HepG2 (cell line): ENCODE results near the gene FAM32A. TPM values are rescaled to one million over a fixed set of nuclear protein-coding genes. Genes with fewer than 3 reads are reported as not detected.

Source experiments
- ATAC-seq: fragments of 200-7000 bp; cut with Tn5 transposase; 3 replicates; pipeline ENCODE4 v1.9.1; 2020; ENCODE audit warnings: mild to moderate bottlenecking, moderate library complexity
- BruUV-seq: library from RNA; stranded (reverse); fragments of 400-500 nt; replicated peaks from 2 replicates; lab custom pipeline; 2021; lab: Mats Ljungman, UMichigan
- CTCF ChIA-PET: fragments of 300-600 bp; formaldehyde crosslinking; extraction: SDS; loops from one replicate; lab custom pipeline; 2021; ENCODE audit warnings: low total read pairs, inconsistent platforms, low intra/inter-chr PET ratio; lab: Yijun Ruan, JAX
- POLR2A ChIA-PET: fragments of 350-600 bp; sonication (Branson Sonifier 250); formaldehyde crosslinking; loops from one replicate; lab custom pipeline; 2020; ENCODE audit warnings: antibody characterized with exemption, inconsistent platforms; lab: Yijun Ruan, JAX
- DNase-seq: peaks from one replicate; pipeline ENCODE4 v3.0.0-alpha.2; 2015; ENCODE audit warnings: low spot score
- FAIRE-seq: peaks from 3 replicates; lab custom pipeline; 2011; peaks lifted over from hg19 to GRCh38; lab: Jason Lieb, UNC
- H2AFZ ChIP-seq: one replicate; pipeline ENCODE4 v1.6.1; 2011; ENCODE audit warnings: low read length, inconsistent platforms
- H3K27ac ChIP-seq: fragments of 300-600 bp; 3 replicates; pipeline ENCODE4 v1.8.0; 2011; ENCODE audit warnings: mixed run types, mild to moderate bottlenecking, mixed read lengths, low read length, inconsistent platforms; ENCODE audit not compliant: insufficient read depth; ENCODE audit errors: extremely low read length
- H3K27me3 ChIP-seq, 2 experiments: fragments of 200-600 bp in 1 of 2; 2 replicates in 1 of 2; 3 replicates in 1 of 2; pipeline versions ENCODE4 v1.6.0 to v1.8.0; 2011; ENCODE audit warnings: low read length in 2 of 2, mild to moderate bottlenecking in 2 of 2, moderate library complexity in 2 of 2, inconsistent platforms in 1 of 2; ENCODE audit not compliant: insufficient read depth in 2 of 2, control insufficient read depth in 1 of 2
- H3K36me3 ChIP-seq, 2 experiments: fragments of 200-600 bp in 1 of 2; replicated peaks in 1 of 2; 2 replicates in 1 of 2; 3 replicates in 1 of 2; pipeline versions ENCODE4 v1.5.1 to v1.8.0; 2011; ENCODE audit warnings: low read length in 2 of 2, inconsistent platforms in 1 of 2; ENCODE audit not compliant: insufficient read depth in 2 of 2, control insufficient read depth in 1 of 2
- H3K4me1 ChIP-seq: 2 replicates; pipeline ENCODE4 v1.5.1; 2012; ENCODE audit warnings: low read length, inconsistent platforms; ENCODE audit not compliant: insufficient read depth
- H3K4me2 ChIP-seq: 2 replicates; pipeline ENCODE4 v1.6.0; 2011; ENCODE audit warnings: low read depth, low read length, inconsistent platforms
- H3K4me3 ChIP-seq, 3 experiments: fragments of 200-600 bp in 1 of 3; sonication (generic), shearing (Covaris generic) in 1 of 3; replicated peaks in 1 of 3; 2 replicates each; pipeline ENCODE4 v1.5.1; 2011 to 2016; ENCODE audit warnings: low read length in 3 of 3, inconsistent platforms in 2 of 3, low read depth in 2 of 3, mild to moderate bottlenecking in 2 of 3, control low read depth in 1 of 3, mixed read lengths in 1 of 3; ENCODE audit not compliant: insufficient read depth in 1 of 3
- H3K79me2 ChIP-seq: one replicate; pipeline ENCODE4 v1.6.1; 2011; ENCODE audit warnings: low read length, inconsistent platforms; ENCODE audit not compliant: insufficient read depth
- H3K9ac ChIP-seq: 2 replicates; pipeline ENCODE4 v1.6.0; 2011; ENCODE audit warnings: mild to moderate bottlenecking, low read depth, low read length, inconsistent platforms; ENCODE audit not compliant: insufficient read depth
- H3K9me3 ChIP-seq: 2 replicates; pipeline ENCODE4 v1.5.1; 2012; ENCODE audit warnings: mild to moderate bottlenecking, low read length
- H4K20me1 ChIP-seq: 2 replicates; pipeline ENCODE4 v1.6.0; 2011; ENCODE audit warnings: inconsistent platforms, mild to moderate bottlenecking, low read length, moderate library complexity; ENCODE audit not compliant: insufficient read depth
- DR1 ChIP-seq: sonication (generic); formaldehyde crosslinking; IDR thresholded peaks from 2 replicates; pipeline ENCODE4 v1.8.0; 2021; ENCODE audit warnings: mild to moderate bottlenecking, missing genetic modification reagents, inconsistent platforms
- GFI1 ChIP-seq: sonication (generic); formaldehyde crosslinking; IDR thresholded peaks from 2 replicates; pipeline ENCODE4 v1.5.0; 2020; ENCODE audit warnings: missing genetic modification reagents, mild to moderate bottlenecking, borderline replicate concordance
- KLF12 ChIP-seq: sonication (generic); formaldehyde crosslinking; IDR thresholded peaks from 2 replicates; pipeline ENCODE4 v1.4.0; 2020; ENCODE audit warnings: missing genetic modification reagents, borderline replicate concordance
- TRIM24 ChIP-seq: sonication (generic); formaldehyde crosslinking; IDR thresholded peaks from 2 replicates; pipeline ENCODE4 v1.8.0; 2022; ENCODE audit warnings: mild to moderate bottlenecking, missing genetic modification reagents
- ZFP82 ChIP-seq: sonication (generic); formaldehyde crosslinking; IDR thresholded peaks from 2 replicates; pipeline ENCODE4 v1.5.1; 2020; ENCODE audit warnings: mild to moderate bottlenecking, missing genetic modification reagents, borderline replicate concordance
- ZNF121 ChIP-seq: sonication (generic); formaldehyde crosslinking; IDR thresholded peaks from 2 replicates; pipeline ENCODE4 v1.5.0; 2020; ENCODE audit warnings: mild to moderate bottlenecking, missing genetic modification reagents
- ZNF350 ChIP-seq: sonication (generic); formaldehyde crosslinking; IDR thresholded peaks from 2 replicates; pipeline ENCODE4 v1.4.0; 2020; ENCODE audit warnings: mild to moderate bottlenecking, low read depth, missing genetic modification reagents, borderline replicate concordance
- ZNF430 ChIP-seq: sonication (generic); formaldehyde crosslinking; IDR thresholded peaks from 2 replicates; pipeline ENCODE4 v1.9.0; 2021; ENCODE audit warnings: mild to moderate bottlenecking, missing genetic modification reagents
- ZNF772 ChIP-seq: sonication (generic); formaldehyde crosslinking; IDR thresholded peaks from 2 replicates; pipeline ENCODE4 v1.5.0; 2020; ENCODE audit warnings: mild to moderate bottlenecking, missing genetic modification reagents
- ZSCAN29 ChIP-seq: sonication (generic); formaldehyde crosslinking; conservative IDR thresholded peaks from 2 replicates; pipeline ENCODE4 v1.4.0; 2020; ENCODE audit warnings: mild to moderate bottlenecking, missing genetic modification reagents
- WGBS: methylation state at CpG from one replicate; pipeline ENCODE4 v1.1.6; 2017; ENCODE audit warnings: low lambda C conversion rate; 5-methylcytosine and 5-hydroxymethylcytosine counted together
- in situ Hi-C: cut with HindIII; loops from 2 replicates; pipeline ENCODE4 v1.10.0; 2017; ENCODE audit warnings: low pct_unique_long_range_greater_than_20kb; ENCODE audit not compliant: extremely low pct_ligation_motif_present
- intact Hi-C: fragments of 100-400 bp; cut with micrococcal nuclease; formaldehyde crosslinking; loops from one replicate; pipeline ENCODE4 v1.10.0; 2022; ENCODE audit not compliant: unreplicated experiment
- polyA plus RNA-seq, 8 experiments: library from polyadenylated mRNA; depleted of rRNA in 3 of 8; stranded (reverse) in 7 of 8; unstranded in 1 of 8; fragments of >200 nt; fragmentation: Illumina TruSeq in 4 of 8; extraction: Trizol in 4 of 8; gene quantifications; 2 replicates each; pipeline versions ENCODE4 v1.2.1 to v1.2.3, GENCODE V29; 2011 to 2016; ENCODE audit warnings: low read depth in 4 of 8, missing spikeins in 1 of 8, mixed read lengths in 1 of 8; ENCODE audit not compliant: insufficient read depth in 1 of 8
- total RNA-seq, 5 experiments: library from RNA; depleted of rRNA; stranded (reverse); fragments of >200 nt; fragmentation: Illumina TruSeq; extraction: Trizol; gene quantifications; 2 replicates each; pipeline ENCODE4 v1.2.3, GENCODE V29; 2016; ENCODE audit warnings: low read depth in 1 of 5
- TF ChIP-seq, protein P1 (sequence below): sonication (generic); formaldehyde crosslinking; conservative IDR thresholded peaks from 2 replicates; pipeline ENCODE4 v1.4.0; 2020; ENCODE audit warnings: missing genetic modification reagents
- TF ChIP-seq, protein P2 (sequence below): sonication (generic); formaldehyde crosslinking; IDR thresholded peaks from 2 replicates; pipeline ENCODE4 v1.5.0; 2020; ENCODE audit warnings: mild to moderate bottlenecking, missing genetic modification reagents
- TF ChIP-seq, protein P3 (sequence below): sonication (generic); formaldehyde crosslinking; IDR thresholded peaks from 2 replicates; pipeline ENCODE4 v1.5.1; 2020; ENCODE audit warnings: mild to moderate bottlenecking, missing genetic modification reagents, moderate library complexity
- TF ChIP-seq, protein P4 (sequence below): sonication (generic); formaldehyde crosslinking; IDR thresholded peaks from 2 replicates; pipeline ENCODE4 v1.5.0; 2020; ENCODE audit warnings: mild to moderate bottlenecking, low read depth, missing genetic modification reagents, borderline replicate concordance

The FAM32A gene
- total and polyA plus RNA-seq, 2 of the 13 experiments (the other 11 are each of a cell fraction or from before 2014, with no cell fraction given) = 85.8 to 86.2 TPM

DNA sequence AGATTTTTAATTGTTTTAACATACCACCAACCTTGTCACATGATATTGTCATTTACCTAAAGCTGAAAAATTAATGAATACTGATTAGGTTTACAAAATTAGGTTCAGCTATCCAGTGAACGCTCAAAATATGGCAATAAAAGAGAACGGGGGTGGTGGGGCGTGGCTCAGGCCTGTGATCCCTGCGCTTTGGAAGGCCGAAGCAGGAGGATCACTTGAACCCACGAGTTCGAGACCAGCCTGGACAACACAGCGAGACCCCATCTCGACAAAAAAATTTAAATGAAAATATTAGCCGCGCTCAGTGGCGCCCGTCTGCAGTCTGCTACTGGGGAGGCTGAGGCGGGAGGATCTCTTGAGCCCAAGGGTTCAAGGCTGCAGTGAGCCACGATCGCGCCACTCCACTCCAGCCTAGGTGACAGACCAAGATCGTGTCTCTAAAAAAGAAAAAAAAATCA, 516 bp upstream of the FAM32A start:
- Histone ChIP-seq H3K79me2 (peaks cover 18% of the 10 kb centered on the region), H3K9me3 (no peaks in the 10 kb centered on the region), H3K4me2 (peak overlapping the region; percentile 71), H3K27ac (peak overlapping the region; percentile 20), H2AFZ (no peak overlapping the region), H3K27me3 (no peaks in the 10 kb centered on the region; a peak in 1 of 5 replicates), H3K4me3 (peak overlapping the region; percentile 64 to 96 (median 95); a peak in 5 of 6 replicates), H3K36me3 (peaks cover 8 to 13% of the 10 kb centered on the region in 2 experiments; a peak in 4 of 5 replicates), H3K4me1 (peaks cover 26% of the 10 kb centered on the region), H4K20me1 (no peaks in the 10 kb centered on the region), H3K9ac (peak overlapping the region; percentile 63)
- 37% methylated on average over 18 of the region's 18 CpGs for WGBS
- ATAC-seq (no peak), DNase-seq (no peak), FAIRE-seq (no peak)
- intact Hi-C loops = loop anchor here (1.0 to 10.0 kb wide), 4 partner anchors 13 to 550 kb away; partner anchors contain the start of genes AP1M1 and RAB8A
- TSS peak; percentile 80 for BruUV-seq
- CTCF ChIA-PET = interaction anchor here (1.4 to 1.8 kb wide), 3 partner anchors 118 to 556 kb away, joined by 4 to 6 read pairs (median 6); no protein-coding TSS in a partner anchor
- in situ Hi-C loops = loop anchor here (5.0 kb wide), 1 partner anchor 142 kb away; no protein-coding TSS in a partner anchor
- POLR2A ChIA-PET = interaction anchor here (0.7 to 2.5 kb wide), 17 partner anchors 8 to 512 kb away, joined by 3 to 44 read pairs (median 6); partner anchors contain the start of genes AP1M1, CYP4F11, CYP4F12 and HSH2D
- TF ChIP-seq TRIM24 (CRISPR knock-in tag) (no peak), DR1 (peak; percentile 20; the same call in 1 of the 2 replicates), ZNF772 (CRISPR knock-in tag) (no peak), KLF12 (CRISPR knock-in tag) (peak; percentile 68; the same call in 1 of the 2 replicates), ZNF430 (CRISPR knock-in tag) (no peak), ZNF350 (CRISPR knock-in tag) (no peak), ZFP82 (CRISPR knock-in tag) (peak; percentile 1; the same call in 1 of the 2 replicates), ZNF121 (CRISPR knock-in tag) (peak; percentile 46; the same call in 1 of the 2 replicates), GFI1 (CRISPR knock-in tag) (peak; percentile 23; the same call in 1 of the 2 replicates), ZSCAN29 (CRISPR knock-in tag) (no peak)
- TF ChIP-seq, protein P1, sequence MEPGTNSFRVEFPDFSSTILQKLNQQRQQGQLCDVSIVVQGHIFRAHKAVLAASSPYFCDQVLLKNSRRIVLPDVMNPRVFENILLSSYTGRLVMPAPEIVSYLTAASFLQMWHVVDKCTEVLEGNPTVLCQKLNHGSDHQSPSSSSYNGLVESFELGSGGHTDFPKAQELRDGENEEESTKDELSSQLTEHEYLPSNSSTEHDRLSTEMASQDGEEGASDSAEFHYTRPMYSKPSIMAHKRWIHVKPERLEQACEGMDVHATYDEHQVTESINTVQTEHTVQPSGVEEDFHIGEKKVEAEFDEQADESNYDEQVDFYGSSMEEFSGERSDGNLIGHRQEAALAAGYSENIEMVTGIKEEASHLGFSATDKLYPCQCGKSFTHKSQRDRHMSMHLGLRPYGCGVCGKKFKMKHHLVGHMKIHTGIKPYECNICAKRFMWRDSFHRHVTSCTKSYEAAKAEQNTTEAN (CRISPR knock-in tag) = no peak
- TF ChIP-seq, protein P2, sequence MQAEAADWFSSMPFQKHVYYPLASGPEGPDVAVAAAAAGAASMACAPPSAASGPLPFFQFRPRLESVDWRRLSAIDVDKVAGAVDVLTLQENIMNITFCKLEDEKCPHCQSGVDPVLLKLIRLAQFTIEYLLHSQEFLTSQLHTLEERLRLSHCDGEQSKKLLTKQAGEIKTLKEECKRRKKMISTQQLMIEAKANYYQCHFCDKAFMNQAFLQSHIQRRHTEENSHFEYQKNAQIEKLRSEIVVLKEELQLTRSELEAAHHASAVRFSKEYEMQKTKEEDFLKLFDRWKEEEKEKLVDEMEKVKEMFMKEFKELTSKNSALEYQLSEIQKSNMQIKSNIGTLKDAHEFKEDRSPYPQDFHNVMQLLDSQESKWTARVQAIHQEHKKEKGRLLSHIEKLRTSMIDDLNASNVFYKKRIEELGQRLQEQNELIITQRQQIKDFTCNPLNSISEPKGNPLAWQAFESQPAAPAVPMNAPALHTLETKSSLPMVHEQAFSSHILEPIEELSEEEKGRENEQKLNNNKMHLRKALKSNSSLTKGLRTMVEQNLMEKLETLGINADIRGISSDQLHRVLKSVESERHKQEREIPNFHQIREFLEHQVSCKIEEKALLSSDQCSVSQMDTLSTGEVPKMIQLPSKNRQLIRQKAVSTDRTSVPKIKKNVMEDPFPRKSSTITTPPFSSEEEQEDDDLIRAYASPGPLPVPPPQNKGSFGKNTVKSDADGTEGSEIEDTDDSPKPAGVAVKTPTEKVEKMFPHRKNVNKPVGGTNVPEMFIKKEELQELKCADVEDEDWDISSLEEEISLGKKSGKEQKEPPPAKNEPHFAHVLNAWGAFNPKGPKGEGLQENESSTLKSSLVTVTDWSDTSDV (CRISPR knock-in tag) = no peak
- TF ChIP-seq, protein P3, sequence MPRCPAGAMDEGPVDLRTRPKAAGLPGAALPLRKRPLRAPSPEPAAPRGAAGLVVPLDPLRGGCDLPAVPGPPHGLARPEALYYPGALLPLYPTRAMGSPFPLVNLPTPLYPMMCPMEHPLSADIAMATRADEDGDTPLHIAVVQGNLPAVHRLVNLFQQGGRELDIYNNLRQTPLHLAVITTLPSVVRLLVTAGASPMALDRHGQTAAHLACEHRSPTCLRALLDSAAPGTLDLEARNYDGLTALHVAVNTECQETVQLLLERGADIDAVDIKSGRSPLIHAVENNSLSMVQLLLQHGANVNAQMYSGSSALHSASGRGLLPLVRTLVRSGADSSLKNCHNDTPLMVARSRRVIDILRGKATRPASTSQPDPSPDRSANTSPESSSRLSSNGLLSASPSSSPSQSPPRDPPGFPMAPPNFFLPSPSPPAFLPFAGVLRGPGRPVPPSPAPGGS = no peak
- TF ChIP-seq, protein P4, sequence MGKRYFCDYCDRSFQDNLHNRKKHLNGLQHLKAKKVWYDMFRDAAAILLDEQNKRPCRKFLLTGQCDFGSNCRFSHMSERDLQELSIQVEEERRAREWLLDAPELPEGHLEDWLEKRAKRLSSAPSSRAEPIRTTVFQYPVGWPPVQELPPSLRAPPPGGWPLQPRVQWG (CRISPR knock-in tag) = no peak
